Mesodermal cell (in vitro differentiated cells): ENCODE data around the gene MDFIC.

Source experiments
- H3K27ac ChIP-seq: 2 replicates; pipeline ENCODE4 v1.7.0; 2013; ENCODE audit warnings: mild to moderate bottlenecking, low read depth, low read length, moderate library complexity; ENCODE audit not compliant: severe bottlenecking
- H3K36me3 ChIP-seq: 2 replicates; pipeline ENCODE4 v1.7.1; 2013; ENCODE audit warnings: mild to moderate bottlenecking, low read length, moderate library complexity; ENCODE audit not compliant: control insufficient read depth, insufficient read depth
- H3K4me1 ChIP-seq: one replicate; pipeline ENCODE4 v1.7.1; 2013; ENCODE audit warnings: mild to moderate bottlenecking, low read length; ENCODE audit not compliant: insufficient read depth, control insufficient read depth, poor library complexity, severe bottlenecking
- H3K4me3 ChIP-seq: 2 replicates; pipeline ENCODE4 v1.7.0; 2013; ENCODE audit warnings: low read length, control low read depth, mild to moderate bottlenecking; ENCODE audit not compliant: insufficient read depth, poor library complexity, severe bottlenecking; ENCODE audit errors: extremely low read depth
- H3K9me3 ChIP-seq: 2 replicates; pipeline ENCODE4 v1.7.1; 2013; ENCODE audit warnings: mild to moderate bottlenecking, low read length, moderate library complexity; ENCODE audit not compliant: control insufficient read depth
- WGBS, 2 experiments: methylation state at CpG; one replicate each; pipeline ENCODE4 v1.1.5; 2013; ENCODE audit warnings: missing lambda C conversion rate in 2 of 2; ENCODE audit not compliant: insufficient coverage in 2 of 2; 5-methylcytosine and 5-hydroxymethylcytosine counted together

MDFIC gene

DNA sequence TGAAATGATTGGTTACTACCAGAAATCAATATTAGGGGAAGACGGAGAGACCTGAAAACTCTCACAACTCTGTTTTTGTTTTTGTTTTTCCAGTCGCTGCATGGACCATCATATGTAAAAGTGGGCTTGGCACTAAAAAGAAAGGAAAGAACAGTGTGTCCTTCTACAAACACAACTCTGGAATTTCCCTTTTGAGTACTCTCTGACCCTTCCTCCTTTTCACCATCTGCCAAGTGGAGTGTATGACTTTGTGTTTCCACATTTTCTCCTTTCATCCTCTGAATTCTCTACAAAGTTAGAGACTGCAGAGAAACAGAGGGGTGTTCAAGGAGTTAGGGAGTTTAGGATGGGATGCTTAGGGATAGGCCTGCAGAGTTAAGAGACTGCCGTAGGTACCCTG lies 92.0 kb downstream of the MDFIC start:
- Histone ChIP-seq H3K27ac (no peak overlapping the region), H3K9me3 (no peaks in the 10 kb centered on the region), H3K36me3 (peaks cover 20% of the 10 kb centered on the region), H3K4me1 (no peaks in the 10 kb centered on the region), H3K4me3 (no peak overlapping the region)
- 70% methylated on average over 2 of the region's 3 CpGs; no CpG with 5 or more reads in 1 of the 2 experiments for whole genome bisulfite sequencing, 2 experiments

- no CpG with 5 or more reads among the region's 1 CpG for WGBS, 2 experiments
- peaks cover 20% of the 10 kb centered on the region for H3K36me3 ChIP-seq
- no peak overlapping the region for H3K27ac ChIP-seq
- no peak overlapping the region for H3K4me3 ChIP-seq
- H3K4me1 ChIP-seq, result no peaks in the 10 kb centered on the region
- H3K9me3 ChIP-seq, result no peaks in the 10 kb centered on the region
Observed at GRCh38 chr7:115014794-115015193, 92.9 kb downstream of the MDFIC start.

DNA sequence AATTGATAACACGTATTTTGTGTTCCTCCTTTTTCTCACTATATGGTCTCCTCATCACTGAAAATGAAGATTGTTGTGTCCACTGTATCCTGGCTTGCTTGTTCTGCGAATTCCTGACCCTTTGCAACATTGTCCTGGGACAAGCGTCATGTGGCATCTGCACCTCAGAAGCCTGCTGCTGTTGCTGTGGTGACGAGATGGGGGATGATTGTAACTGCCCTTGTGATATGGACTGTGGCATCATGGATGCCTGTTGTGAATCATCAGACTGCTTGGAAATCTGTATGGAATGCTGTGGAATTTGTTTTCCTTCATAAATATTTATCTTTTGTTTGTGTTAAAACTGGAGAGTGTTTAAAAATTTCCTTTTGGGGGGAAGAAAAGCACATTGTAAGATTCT lies 93.7 kb downstream of the MDFIC start:
- Histone ChIP-seq H3K4me1 (no peaks in the 10 kb centered on the region), H3K9me3 (no peaks in the 10 kb centered on the region), H3K36me3 (peaks cover 20% of the 10 kb centered on the region), H3K4me3 (no peak overlapping the region), H3K27ac (no peak overlapping the region)
- 82 to 86% methylated on average over 3 to 4 of the region's 4 CpGs for WGBS, 2 experiments

DNA sequence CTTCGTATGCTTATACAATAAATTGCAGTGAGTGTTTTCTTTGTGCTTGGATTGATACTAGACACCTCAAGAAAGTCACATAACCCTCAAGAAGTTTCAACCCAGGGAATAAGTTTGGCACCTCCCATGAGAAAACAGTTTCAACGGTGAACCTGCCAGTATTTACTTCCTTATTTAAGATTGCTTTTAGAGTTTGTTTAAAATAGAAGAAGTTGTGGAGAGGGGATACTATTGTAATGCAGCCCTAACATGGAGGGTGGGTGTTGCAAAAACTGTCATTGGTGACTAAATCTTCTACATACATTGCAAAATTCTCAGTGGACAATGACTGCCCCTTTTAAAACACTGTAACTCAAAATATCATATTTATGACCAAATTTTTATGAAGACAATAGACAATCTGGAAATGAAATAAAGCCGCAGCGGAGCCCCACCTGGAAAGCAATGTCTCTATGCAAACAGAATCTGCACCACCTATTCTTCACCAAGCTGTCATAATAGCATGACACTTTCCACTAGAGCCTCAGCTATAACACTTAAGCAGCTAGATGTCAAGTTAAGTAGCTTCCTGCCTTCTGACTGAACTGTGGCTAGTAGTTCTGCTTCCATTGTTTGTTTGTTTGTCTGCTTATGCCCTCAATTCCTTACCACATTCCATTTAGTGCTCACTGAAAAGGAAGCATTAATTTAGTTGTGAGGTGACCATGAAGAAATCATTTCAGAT lies 98.2 kb downstream of the MDFIC start:
- Histone ChIP-seq H3K9me3 (no peaks in the 10 kb centered on the region), H3K4me1 (no peaks in the 10 kb centered on the region), H3K36me3 (peaks cover 5% of the 10 kb centered on the region), H3K4me3 (no peak overlapping the region), H3K27ac (no peak overlapping the region)
- no CpG with 5 or more reads among the region's 4 CpGs for WGBS, 2 experiments

- peak overlapping the region; percentile 20 for H3K27ac ChIP-seq
- H3K36me3 ChIP-seq, result no peaks in the 10 kb centered on the region
- 68 to 93% methylated on average over 3 to 5 of the region's 6 CpGs for WGBS, 2 experiments
- no peaks in the 10 kb centered on the region for H3K4me1 ChIP-seq
- no peak overlapping the region for H3K4me3 ChIP-seq
- no peaks in the 10 kb centered on the region for H3K9me3 ChIP-seq
Observed at GRCh38 chr7:115023219-115023618, 101.3 kb downstream of the MDFIC start.

GRCh38 chr7:115024276-115024675 lies 102.4 kb downstream of the MDFIC start:
- no peaks in the 10 kb centered on the region for H3K4me1 ChIP-seq
- H3K9me3 ChIP-seq, result no peaks in the 10 kb centered on the region
- no peaks in the 10 kb centered on the region for H3K36me3 ChIP-seq
- H3K4me3 ChIP-seq, result no peak overlapping the region
- H3K27ac ChIP-seq, result no peak overlapping the region
- 100% methylated on average over 1 of the region's 3 CpGs for WGBS, 2 experiments

DNA sequence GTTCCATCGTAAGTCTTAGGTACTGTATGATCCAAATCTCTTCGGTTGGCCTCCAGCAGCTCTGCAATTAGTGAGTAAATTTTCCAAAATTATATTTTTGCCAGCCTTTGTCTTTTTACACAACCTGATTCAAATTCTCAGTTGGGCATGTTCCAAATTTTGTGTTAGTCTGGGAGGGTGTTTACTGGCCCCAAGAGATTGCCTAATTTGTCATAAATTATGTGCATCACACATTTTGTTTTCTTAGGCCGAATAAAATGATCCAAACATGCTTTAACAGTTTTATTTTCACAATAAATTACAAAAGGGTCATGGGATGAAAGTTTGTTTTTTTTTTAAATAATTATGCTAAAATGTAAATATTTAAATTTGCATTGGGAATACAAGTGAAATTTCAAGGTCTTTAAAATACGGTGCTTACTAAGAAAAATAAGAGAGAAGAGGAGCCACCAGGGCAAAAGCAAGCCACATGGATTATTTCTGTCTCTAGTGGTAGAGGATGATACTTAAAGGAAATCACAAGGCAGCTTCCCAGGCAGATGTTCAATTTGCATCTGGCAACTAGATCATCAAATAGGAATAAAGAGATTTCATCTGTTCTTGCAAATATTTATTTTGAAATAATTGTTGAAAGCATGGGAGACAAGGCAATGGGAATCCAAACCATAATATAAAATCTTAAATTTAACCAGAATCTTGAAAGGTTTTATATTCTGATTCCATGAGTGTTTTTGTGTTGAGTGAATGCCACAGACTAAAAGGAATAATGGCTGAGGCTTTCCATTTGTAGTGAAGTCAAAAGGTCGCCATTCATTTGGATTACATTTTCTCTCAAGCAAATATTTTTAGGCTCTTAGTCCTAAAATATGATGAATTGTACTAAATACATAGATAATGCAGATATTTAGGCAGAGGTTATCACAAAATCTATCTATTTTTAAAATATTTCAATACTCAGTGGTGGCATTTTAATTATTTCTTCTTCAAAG lies 111.1 kb downstream of the MDFIC start:
- Histone ChIP-seq H3K4me1 (no peaks in the 10 kb centered on the region), H3K36me3 (no peaks in the 10 kb centered on the region), H3K27ac (no peak overlapping the region), H3K9me3 (no peaks in the 10 kb centered on the region), H3K4me3 (no peak overlapping the region)
- 62 to 67% methylated on average over 2 of the region's 5 CpGs for WGBS, 2 experiments

DNA sequence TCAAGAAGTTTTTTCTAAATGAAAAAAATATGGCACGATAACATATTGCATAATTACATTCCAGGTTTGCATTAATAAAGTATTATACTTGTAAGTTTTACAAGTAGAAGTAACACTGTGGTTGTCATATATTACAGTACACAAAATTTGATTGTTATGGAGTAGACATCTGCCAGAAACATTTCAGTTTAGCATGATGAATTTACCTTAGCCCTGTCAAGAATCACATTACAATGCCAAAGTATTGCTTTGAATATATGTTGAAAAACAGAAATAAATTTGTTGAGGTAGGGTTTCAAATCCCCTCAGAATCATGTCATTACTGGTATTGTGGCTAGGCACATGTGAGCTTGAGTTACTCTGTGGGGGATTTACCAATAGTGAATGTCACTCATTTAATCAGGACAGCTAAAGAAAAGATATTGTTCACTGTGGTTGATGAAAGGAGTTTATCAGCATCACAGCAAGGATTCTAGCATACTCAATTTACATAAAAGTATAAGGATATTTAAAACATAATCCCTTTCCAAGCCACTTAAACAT lies 112.1 kb downstream of the MDFIC start:
- no CpG with 5 or more reads among the region's 1 CpG for WGBS, 2 experiments
- Histone ChIP-seq H3K4me3 (no peak overlapping the region), H3K27ac (no peak overlapping the region), H3K36me3 (no peaks in the 10 kb centered on the region), H3K9me3 (no peaks in the 10 kb centered on the region), H3K4me1 (no peaks in the 10 kb centered on the region)

GRCh38 chr7:115034515-115034914 lies 112.6 kb downstream of the MDFIC start:
- H3K9me3 ChIP-seq, result no peaks in the 10 kb centered on the region
- no peaks in the 10 kb centered on the region for H3K4me1 ChIP-seq
- 86 to 90% methylated on average over 1 to 2 of the region's 2 CpGs for WGBS, 2 experiments
- H3K27ac ChIP-seq, result no peak overlapping the region
- no peaks in the 10 kb centered on the region for H3K36me3 ChIP-seq
- H3K4me3 ChIP-seq, result no peak overlapping the region

DNA sequence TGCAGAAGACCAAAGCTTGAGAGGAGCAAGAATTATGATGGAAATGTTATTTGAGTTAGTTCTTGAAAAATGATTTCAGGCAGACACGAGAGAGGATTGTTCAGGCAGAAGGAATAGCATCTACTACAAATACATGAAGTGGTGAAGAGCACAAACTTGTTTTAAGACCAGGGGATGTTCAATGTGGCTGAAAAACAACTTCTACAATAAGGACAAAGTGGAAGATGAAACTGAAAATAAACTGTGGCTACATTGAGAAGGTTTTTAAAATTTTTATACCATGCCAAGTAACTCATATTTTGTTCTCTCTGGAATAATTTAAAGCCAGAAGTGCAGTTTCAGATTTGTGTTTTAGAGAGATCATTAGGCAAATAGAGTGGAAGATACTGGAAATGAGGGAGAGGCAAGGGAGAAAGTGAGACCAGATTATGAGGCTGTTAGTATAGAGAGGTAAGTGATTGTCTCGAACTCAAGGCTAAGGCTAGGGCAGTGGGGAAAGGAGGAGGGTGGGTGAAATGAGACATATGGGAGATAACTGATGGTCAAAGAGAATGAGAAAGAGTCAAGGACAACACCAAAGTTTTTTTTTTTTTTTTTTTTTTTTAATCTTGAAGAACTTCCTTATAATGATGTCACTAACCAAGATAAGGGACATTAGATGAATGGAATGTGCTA lies 115.4 kb downstream of the MDFIC start:
- Histone ChIP-seq H3K9me3 (no peaks in the 10 kb centered on the region), H3K27ac (no peak overlapping the region), H3K36me3 (no peaks in the 10 kb centered on the region), H3K4me1 (no peaks in the 10 kb centered on the region), H3K4me3 (no peak overlapping the region)
- WGBS, 2 experiments, result 100% methylated on average over 1 of the region's 2 CpGs; no CpG with 5 or more reads in 1 of the 2 experiments
